MM.1S (cell line): ENCODE data around the gene MYBPC2.
A peak's percentile ranks its signal among the peaks of the same experiment; 100 is the strongest.

Experiments
- DNase-seq: peaks from one replicate; pipeline ENCODE4 v3.0.0-alpha.2; 2015
- H2AFZ ChIP-seq: fragments of 300-600 bp; sonication (generic); 2 replicates; pipeline ENCODE4 v1.6.0; 2016; ENCODE audit warnings: antibody characterized with exemption, low read length
- H3F3A ChIP-seq: fragments of 300-600 bp; sonication (generic); 2 replicates; pipeline ENCODE4 v1.6.1; 2016; ENCODE audit warnings: mild to moderate bottlenecking, antibody characterized with exemption, low read length, moderate library complexity, mixed read lengths; ENCODE audit not compliant: insufficient read depth
- H3K27ac ChIP-seq: fragments of 300-600 bp; sonication (generic); 2 replicates; pipeline ENCODE4 v1.5.1; 2016; ENCODE audit warnings: mild to moderate bottlenecking, low read length
- H3K27me3 ChIP-seq: fragments of 300-600 bp; sonication (generic); replicated peaks from 2 replicates; pipeline ENCODE4 v1.6.0; 2016; ENCODE audit warnings: low read length; ENCODE audit not compliant: insufficient read depth
- H3K36me3 ChIP-seq: fragments of 300-600 bp; sonication (generic); replicated peaks from 2 replicates; pipeline ENCODE4 v1.6.1; 2016; ENCODE audit warnings: mild to moderate bottlenecking, low read length, mixed read lengths; ENCODE audit not compliant: insufficient read depth
- H3K4me1 ChIP-seq: fragments of 300-600 bp; sonication (generic); 2 replicates; pipeline ENCODE4 v1.6.1; 2016; ENCODE audit warnings: low read length, mixed read lengths
- H3K4me2 ChIP-seq: fragments of 300-600 bp; sonication (generic); 2 replicates; pipeline ENCODE4 v1.6.0; 2016; ENCODE audit warnings: low read depth, low read length
- H3K4me3 ChIP-seq: fragments of 300-600 bp; sonication (generic); 2 replicates; pipeline ENCODE4 v1.5.1; 2016; ENCODE audit warnings: low read length, mixed read lengths
- H3K79me2 ChIP-seq: fragments of 300-600 bp; sonication (generic); 2 replicates; pipeline ENCODE4 v1.6.1; 2016; ENCODE audit warnings: mixed run types, low read length, mixed read lengths
- H3K9ac ChIP-seq: fragments of 300-600 bp; sonication (generic); 2 replicates; pipeline ENCODE4 v1.6.1; 2016; ENCODE audit warnings: low read length, mixed read lengths
- H3K9me2 ChIP-seq: fragments of 300-600 bp; sonication (generic); replicated peaks from 2 replicates; pipeline ENCODE4 v1.6.1; 2016; ENCODE audit warnings: mild to moderate bottlenecking, low read length, mixed read lengths; ENCODE audit not compliant: insufficient read depth
- H3K9me3 ChIP-seq: fragments of 300-600 bp; sonication (generic); replicated peaks from 2 replicates; pipeline ENCODE4 v1.6.1; 2016; ENCODE audit warnings: mild to moderate bottlenecking, low read length, mixed read lengths; ENCODE audit not compliant: insufficient read depth
- H4K20me1 ChIP-seq: fragments of 300-600 bp; sonication (generic); 2 replicates; pipeline ENCODE4 v1.6.1; 2016; ENCODE audit warnings: mild to moderate bottlenecking, low read length, moderate library complexity, mixed read lengths; ENCODE audit not compliant: insufficient read depth
- CTCF ChIP-seq: fragments of 300-600 bp; sonication (generic); IDR thresholded peaks from 2 replicates; pipeline ENCODE4 v1.5.1; 2016; ENCODE audit warnings: antibody characterized with exemption, low read length, mixed read lengths
- EZH2 ChIP-seq: fragments of 300-600 bp; sonication (generic); optimal IDR thresholded peaks from 2 replicates; pipeline ENCODE3; 2017; ENCODE audit warnings: low read depth, mild to moderate bottlenecking, antibody characterized with exemption, low read length, mixed read lengths
- EZH2phosphoT487 ChIP-seq: fragments of 300-600 bp; sonication (generic); IDR thresholded peaks from 2 replicates; pipeline ENCODE4 v1.6.1; 2018; ENCODE audit warnings: antibody characterized with exemption, low read length

The MYBPC2 gene

DNA sequence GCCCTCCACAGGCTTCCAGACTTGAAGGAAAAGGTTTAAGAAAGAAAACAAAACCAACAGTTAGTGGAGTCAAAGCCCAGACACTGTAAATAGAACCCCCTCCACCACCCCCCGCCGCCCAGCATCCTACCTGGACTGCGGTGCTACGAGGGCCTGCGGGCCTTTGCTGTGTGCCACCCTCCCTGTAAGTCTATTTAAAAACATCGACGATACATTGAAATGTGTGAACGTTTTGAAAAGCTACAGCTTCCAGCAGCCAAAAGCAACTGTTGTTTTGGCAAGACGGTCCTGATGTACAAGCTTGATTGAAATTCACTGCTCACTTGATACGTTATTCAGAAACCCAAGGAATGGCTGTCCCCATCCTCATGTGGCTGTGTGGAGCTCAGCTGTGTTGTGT, 50.2 kb downstream of the MYBPC2 start:
- Histone ChIP-seq H3K27ac (no peak overlapping the region), H3K9me3 (no peaks in the 10 kb centered on the region), H2AFZ (no peak overlapping the region), H3K36me3 (0 out of 2 replicates have a peak, but pooled peaks cover 5% of the 10 kb centered on the region), H3K4me2 (no peak overlapping the region), H3K9me2 (no peaks in the 10 kb centered on the region), H3F3A (no peaks in the 10 kb centered on the region), H3K4me1 (no peaks in the 10 kb centered on the region), H3K27me3 (no peaks in the 10 kb centered on the region), H3K79me2 (peaks cover 17% of the 10 kb centered on the region), H3K4me3 (no peak overlapping the region), H4K20me1 (0 out of 2 replicates have a peak, but pooled peaks cover 3% of the 10 kb centered on the region), H3K9ac (no peak overlapping the region)
- TF ChIP-seq CTCF = no peak
- no peak for TF ChIP-seq EZH2
- no peak for TF ChIP-seq EZH2phosphoT487
- DNase-seq = no peak

- no peak for DNase-seq
- Histone ChIP-seq H3K4me2 (no peak overlapping the region), H3K27me3 (no peaks in the 10 kb centered on the region), H3K27ac (no peak overlapping the region), H3K79me2 (no peaks in the 10 kb centered on the region), H3K4me1 (no peaks in the 10 kb centered on the region), H3K36me3 (0 out of 2 replicates have a peak, but pooled peaks cover 5% of the 10 kb centered on the region), H4K20me1 (no peaks in the 10 kb centered on the region), H3K9ac (no peak overlapping the region), H3K9me2 (no peaks in the 10 kb centered on the region), H2AFZ (no peak overlapping the region), H3K4me3 (no peak overlapping the region), H3K9me3 (no peaks in the 10 kb centered on the region), H3F3A (no peaks in the 10 kb centered on the region)
- TF ChIP-seq EZH2 (no peak), CTCF (no peak), EZH2phosphoT487 (no peak)
Measured at GRCh38 chr19:50485284-50485955, 52.7 kb downstream of the MYBPC2 start.

DNA sequence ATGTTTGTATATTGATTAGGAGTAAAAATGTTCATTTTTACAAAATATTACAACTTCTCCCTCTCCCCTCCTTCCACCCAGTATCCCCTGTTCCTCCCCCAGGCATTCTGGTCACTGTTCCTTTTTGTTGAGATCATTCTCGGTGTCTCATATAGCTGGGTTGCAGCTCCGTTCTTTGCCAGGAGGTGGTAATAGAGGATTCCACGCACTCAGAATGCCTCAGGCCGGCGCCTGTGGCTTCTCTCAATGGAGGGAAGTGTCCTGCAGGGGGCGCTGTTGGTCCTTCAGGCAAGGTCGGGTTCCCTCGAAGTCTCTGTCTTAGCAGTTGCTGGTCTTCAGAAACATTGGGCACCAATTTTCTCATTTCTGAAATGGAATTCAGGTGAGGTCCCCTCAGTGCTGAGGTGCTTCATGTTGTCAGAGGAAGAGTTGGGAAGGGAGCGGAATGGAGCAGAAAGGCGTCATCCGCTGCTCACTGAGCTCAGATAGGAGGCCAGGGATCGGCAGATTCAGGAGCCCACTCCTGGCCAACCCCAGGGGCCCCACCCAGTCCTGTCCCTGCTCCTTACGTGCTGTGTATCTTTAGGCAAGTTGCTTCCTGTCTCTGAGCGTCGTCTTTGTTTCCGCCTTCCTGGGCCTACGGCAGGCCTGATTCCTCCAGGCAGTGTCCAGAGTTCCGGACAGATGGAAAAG, 54.3 kb downstream of the MYBPC2 start:
- no peak overlapping the region for H2AFZ ChIP-seq
- H3K4me1 ChIP-seq = no peaks in the 10 kb centered on the region
- TF ChIP-seq EZH2 = no peak
- peak; percentile 60 for TF ChIP-seq CTCF
- H3K9me3 ChIP-seq = no peaks in the 10 kb centered on the region
- no peaks in the 10 kb centered on the region for H3K79me2 ChIP-seq
- H3K27me3 ChIP-seq = no peaks in the 10 kb centered on the region
- no peak overlapping the region for H3K4me3 ChIP-seq
- no peaks in the 10 kb centered on the region for H3F3A ChIP-seq
- no peaks in the 10 kb centered on the region for H3K9me2 ChIP-seq
- H3K27ac ChIP-seq = no peak overlapping the region
- no peaks in the 10 kb centered on the region for H4K20me1 ChIP-seq
- DNase-seq = peak; percentile 37
- H3K9ac ChIP-seq = no peak overlapping the region
- no peak overlapping the region for H3K4me2 ChIP-seq
- 0 out of 2 replicates have a peak, but pooled peaks cover 5% of the 10 kb centered on the region for H3K36me3 ChIP-seq
